GM19238 (cell line): ENCODE measurements around the gene RAB6D.
"Not testable (repeated sequence)": the region's sequence is repeated elsewhere in the genome, so short reads cannot be mapped to it uniquely, and the experiment has no call there.

Source experiments
- DNase-seq: peaks from one replicate; pipeline ENCODE4 v3.0.0; 2011; ENCODE audit warnings: low spot score; ENCODE audit not compliant: insufficient read length

The RAB6D gene

DNA sequence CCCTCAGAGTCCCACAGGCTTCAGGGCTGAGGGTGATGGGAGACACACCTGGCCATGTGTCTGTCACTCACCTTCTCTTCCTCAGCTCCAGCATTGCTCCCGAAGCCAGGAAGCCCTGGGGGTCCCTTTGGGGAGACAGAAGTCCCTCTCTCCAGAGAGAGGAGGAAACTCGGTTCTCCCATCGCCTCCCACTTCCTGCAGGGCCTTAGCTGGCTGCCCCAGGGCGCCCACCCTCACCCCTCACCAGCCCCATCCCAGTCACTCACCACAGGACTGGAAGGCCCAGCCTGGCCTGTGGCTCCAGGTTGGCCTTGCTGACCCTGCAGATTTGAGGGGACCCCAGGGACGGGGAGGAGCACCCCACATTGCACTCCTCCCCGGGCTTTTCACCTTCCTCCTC, 2.7 kb upstream of the RAB6D start:
- no peak for DNase-seq

DNA sequence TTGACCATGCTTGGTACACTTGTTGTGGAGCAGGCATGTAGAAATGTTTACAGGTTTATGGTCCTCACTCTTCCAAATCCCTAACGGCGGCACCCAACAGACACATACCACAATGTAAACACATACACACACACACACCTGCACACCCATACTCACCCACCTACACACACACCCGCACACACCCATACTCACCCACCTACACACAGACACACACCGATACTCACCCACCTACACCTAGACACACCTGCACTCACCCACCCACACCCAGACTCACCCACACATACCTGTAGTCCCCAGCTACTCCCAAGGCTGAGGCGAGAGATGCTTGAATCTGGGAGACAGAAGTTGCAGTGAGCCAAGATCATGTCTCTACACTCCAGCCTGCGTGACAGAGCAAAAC, 1.5 kb upstream of the RAB6D start:
- DNase-seq: no peak

DNA sequence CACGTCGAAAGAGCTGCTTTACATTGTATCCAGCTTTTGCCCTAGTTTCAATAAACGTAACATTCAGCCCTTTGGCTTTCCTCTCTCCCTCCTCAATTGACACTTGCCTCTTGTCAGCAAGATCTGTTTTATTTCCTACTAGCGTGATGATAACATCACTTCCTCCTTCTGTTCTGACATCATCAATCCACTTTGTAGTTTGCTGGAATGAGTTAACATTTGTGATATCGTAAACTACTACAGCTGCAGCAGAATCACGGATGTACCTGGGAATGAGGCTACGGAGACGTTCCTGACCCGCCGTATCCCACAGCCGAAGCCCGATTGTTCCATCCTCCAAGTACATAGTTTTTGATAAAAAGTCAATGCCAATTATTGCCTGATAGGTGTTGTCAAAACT, 755 bp downstream of the RAB6D start:
- DNase-seq: not testable (repeated sequence)

DNA sequence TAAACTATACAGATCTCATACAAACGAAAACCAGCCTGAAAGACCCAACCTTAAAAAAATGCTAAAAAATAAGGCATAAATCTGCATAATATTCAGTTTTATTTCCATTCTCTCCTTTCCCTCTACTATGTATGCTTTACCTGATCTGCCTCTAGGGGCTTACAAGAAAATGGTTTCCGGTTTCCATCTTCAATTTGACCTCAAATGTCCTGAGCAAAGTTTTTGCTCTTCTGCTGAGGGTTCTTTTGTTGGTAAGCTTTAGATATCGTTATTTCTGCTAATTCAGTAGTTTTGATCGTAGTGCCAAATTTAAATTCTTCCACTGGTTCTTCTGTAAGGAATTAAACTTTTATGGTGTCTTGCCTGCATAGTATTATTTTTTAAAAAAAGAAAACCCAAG, 2.2 kb downstream of the RAB6D start:
- DNase-seq: not testable (repeated sequence)

DNA sequence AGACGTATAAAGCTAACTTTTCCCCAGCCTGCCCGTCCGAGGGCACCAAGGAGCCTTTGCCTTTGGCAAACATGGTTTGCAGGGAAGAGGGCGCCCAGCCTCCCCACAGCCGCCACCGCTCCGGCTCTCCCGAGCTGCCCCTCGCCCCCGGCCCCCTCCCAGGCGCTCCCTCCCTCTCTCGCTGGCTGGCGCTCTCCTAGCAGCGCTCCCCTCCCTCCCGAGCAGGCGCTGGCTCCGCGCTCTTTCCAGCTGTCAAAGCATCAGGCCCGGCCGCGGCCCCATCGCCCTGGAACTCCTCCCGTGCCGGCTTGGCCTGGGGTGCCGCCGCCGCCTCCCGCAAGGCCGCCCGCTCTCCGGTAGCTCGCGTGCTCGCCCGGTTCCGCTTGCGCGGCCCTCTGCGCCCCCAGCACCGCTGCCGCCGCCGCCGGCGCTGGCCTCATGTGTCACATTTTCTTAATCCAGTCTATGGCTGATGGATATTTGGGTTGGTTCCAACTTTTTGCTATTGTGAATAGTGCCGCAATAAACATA, 10.7 kb downstream of the RAB6D start:
- DNase-seq: not testable (repeated sequence)

DNA sequence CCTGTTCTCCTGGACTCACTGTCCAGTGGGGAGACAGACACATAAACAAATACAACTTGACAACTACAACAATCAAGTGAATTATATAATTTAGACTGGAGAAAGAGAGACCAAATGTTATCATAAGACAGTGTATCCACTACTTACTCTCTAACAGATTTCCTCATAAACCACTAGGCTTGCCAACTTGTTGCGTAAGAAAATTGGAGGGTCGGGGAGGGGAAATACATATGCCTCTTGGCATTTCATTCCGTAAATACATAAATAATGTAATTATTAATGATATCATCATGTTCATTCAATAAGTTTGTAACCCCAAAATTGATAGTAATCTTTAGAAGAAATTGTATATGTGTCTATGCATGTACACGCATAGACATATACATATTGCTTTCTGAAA, 14.9 kb downstream of the RAB6D start:
- no peak for DNase-seq

DNA sequence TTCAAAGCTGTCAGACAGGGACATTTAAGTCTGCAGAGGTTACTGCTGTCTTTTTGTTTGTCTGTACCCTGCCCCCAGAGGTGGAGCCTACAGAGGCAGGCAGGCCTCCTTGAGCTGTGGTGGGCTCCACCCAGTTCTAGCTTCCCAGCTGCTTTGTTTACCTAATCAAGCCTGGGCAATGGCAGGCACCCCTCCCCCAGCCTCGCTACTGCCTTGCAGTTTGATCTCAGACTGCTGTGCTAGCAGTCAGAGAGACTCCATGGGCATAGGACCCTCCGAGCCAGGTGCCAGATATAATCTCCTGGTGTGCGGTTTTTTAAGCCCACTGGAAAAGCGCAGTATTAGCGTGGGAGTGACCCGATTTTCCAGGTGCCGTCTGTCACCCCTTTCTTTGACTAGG, 16.9 kb downstream of the RAB6D start:
- DNase-seq: not testable (repeated sequence)

DNA sequence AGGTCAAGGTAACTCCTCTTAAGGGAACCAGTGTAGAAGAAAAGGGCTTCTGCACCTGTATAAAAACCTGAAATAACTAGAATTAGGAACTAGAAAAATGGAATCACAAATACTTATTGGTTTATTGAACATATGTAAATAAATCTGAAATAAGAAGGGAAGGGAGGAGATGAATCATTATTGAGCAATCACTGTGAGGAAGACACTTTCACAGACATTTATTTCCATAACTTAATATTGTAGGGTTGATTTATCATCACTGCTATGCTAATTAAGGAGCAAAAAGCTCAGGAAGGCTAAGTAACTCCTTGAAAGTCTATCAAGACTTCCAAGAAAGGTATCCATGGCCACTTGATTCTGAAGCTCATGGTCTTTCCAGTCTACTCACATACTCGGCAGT, 24.7 kb downstream of the RAB6D start:
- not testable (repeated sequence) for DNase-seq

DNA sequence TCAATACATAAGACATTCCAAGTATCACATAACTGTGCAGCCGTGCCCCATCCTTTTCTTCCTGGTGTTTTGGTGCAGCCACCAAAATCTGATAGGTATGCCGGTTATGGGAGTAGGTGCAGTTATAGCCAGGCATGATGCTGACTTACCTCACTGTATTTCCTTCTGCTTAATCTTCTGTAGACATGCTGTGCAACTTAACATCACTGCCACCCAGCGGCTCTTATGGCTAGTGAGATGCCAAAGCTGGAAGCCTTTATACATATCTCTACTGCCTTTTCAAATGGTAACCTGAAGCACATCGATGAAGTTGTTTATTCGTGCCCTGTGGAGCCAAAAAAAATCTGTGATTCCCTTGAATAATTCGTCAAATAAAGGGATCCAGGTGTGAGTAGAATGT, 28.6 kb downstream of the RAB6D start:
- not testable (repeated sequence) for DNase-seq

DNA sequence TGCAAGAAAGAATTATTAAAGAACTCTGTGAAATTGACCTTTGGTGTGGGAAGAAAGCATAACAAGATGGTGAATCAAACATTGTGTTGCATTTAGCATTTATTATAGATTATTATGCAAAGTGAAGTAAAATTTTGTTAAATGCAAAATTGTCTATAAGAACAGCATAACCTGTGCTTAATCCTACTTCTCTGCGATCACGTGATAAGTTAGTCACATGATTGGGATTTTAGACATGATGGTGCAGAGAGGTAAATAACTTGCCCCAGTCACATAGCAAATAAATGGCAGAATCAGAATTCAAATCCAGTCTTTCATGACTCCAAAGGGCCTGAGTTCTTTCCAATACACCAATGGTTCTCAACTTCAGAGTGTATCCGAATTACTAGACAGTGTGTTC, 31.3 kb downstream of the RAB6D start:
- not testable (repeated sequence) for DNase-seq

DNA sequence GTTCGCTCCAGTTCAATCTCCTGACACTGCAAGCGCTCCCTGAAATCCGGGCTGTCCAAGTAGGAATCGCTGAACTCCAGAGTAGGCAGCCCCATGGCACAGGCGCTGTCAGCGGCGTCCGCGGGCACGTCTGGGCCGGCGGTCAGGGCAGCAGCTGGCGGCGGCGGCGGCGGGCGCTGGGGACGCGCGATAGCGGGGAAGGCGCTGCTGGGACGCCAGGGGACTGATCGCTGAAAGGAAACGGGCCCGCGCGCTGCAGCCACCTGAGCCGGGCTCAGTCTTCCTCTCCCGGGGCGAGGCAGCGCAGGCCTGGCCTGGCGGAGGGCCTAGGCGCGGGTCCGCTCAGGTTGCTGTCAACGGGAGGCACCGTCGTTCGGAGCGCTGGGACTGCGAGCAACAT, 33.0 kb downstream of the RAB6D start:
- not testable (repeated sequence) for DNase-seq

DNA sequence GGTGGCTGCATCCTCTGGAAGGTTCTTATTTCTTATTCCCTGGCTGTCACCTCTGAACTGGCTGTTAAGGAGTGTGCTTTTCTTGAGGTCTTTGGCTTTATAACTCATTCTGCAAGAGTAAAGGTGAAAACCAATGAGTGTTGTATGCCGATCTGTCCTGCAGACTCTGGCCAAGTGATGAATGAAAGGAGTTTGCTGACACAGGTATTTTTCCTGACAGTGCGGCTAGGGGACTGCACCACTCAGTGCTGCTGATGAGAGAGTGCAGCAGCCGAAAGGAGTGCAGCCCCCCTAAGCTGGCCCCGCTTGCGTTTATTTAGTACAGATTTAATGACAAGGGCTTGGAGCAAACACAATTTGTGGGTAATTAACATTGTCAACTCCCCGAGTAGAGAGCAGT, 41.8 kb downstream of the RAB6D start:
- DNase-seq: no peak

DNA sequence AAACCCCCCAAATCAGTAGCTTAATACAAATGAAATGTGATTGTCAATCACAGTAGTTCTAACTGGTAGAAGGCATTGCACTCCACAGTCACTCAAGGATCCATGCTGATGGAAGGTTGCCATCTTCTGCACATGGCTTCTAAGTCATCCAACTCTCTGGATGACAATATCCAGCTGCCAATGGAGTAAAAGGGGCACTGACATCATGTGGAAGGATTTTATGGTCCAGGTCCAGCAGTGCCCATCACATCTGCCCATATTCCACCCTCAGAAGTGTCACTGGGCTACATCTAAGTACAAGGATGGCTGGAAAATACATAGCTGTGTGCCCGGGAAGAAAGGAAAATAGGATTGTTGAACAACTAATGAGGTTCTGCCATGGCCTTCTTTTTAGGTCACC, 42.6 kb downstream of the RAB6D start:
- DNase-seq: not testable (repeated sequence)

DNA sequence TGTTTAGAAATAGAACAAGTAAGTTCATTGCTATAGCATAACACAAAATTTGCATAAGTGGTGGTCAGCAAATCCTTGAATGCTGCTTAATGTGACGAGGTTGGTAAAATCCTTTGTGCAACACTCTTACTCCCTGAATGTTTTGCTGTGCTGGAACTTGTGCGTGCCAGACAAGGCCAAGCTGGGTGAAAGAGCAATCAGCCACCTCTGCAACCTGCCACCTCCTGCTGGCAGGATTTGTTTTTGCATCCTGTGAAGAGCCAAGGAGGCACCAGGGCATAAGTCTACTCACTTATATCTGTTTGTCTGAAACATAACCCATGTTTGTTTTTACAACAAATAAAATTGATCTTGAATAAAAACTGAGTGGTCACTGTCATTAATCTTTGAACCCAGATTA, 53.0 kb downstream of the RAB6D start:
- DNase-seq: not testable (repeated sequence)
